ENCODE measurements around the gene MARF1.

The MARF1 gene

GRCh38 chr16:15585956-15586355 lies 57.0 kb downstream of the MARF1 start:
- TF ChIP-seq MAX (IDR thresholded peaks at IDR 0.05; ENCODE audit: low read depth, low read length) (no peak), CTCF (IDR thresholded peaks at IDR 0.05; ENCODE audit: low read depth, low read length) (no peak), MYC (IDR thresholded peaks at IDR 0.05; ENCODE audit: low read depth, low read length) (no peak), POLR2A (IDR thresholded peaks at IDR 0.05; ENCODE audit: extremely low read depth, insufficient read length) (no peak)
- no peak for DNase-seq (ENCODE audit: low read depth)
- no peak overlapping the region for H3K4me3 ChIP-seq (ENCODE audit: low read depth, low read length)

- DNase-seq (ENCODE audit: low read depth) = no peak
- no peak overlapping the region for H3K4me3 ChIP-seq (ENCODE audit: low read depth, low read length)
- TF ChIP-seq CTCF (IDR thresholded peaks at IDR 0.05; ENCODE audit: low read depth, low read length) (no peak), MYC (IDR thresholded peaks at IDR 0.05; ENCODE audit: low read depth, low read length) (no peak), POLR2A (IDR thresholded peaks at IDR 0.05; ENCODE audit: extremely low read depth, insufficient read length) (no peak), MAX (IDR thresholded peaks at IDR 0.05; ENCODE audit: low read depth, low read length) (no peak)
These were observed 59.4 kb downstream of the MARF1 start for GRCh38 chr16:15583526-15583925.

GRCh38 chr16:15581127-15581815 lies 61.7 kb downstream of the MARF1 start:
- no peak overlapping the region for H3K4me3 ChIP-seq (ENCODE audit: low read depth, low read length)
- DNase-seq (ENCODE audit: low read depth) = peak; percentile 29
- no peak for TF ChIP-seq CTCF (IDR thresholded peaks at IDR 0.05; ENCODE audit: low read depth, low read length)
- no peak for TF ChIP-seq POLR2A (IDR thresholded peaks at IDR 0.05; ENCODE audit: extremely low read depth, insufficient read length)
- no peak for TF ChIP-seq MAX (IDR thresholded peaks at IDR 0.05; ENCODE audit: low read depth, low read length)
- TF ChIP-seq MYC (IDR thresholded peaks at IDR 0.05; ENCODE audit: low read depth, low read length) = no peak

GRCh38 chr16:15578824-15579223 lies 64.1 kb downstream of the MARF1 start:
- no peak overlapping the region for H3K4me3 ChIP-seq (ENCODE audit: low read depth, low read length)
- no peak for DNase-seq (ENCODE audit: low read depth)
- no peak for TF ChIP-seq CTCF (IDR thresholded peaks at IDR 0.05; ENCODE audit: low read depth, low read length)
- TF ChIP-seq MAX (IDR thresholded peaks at IDR 0.05; ENCODE audit: low read depth, low read length) = no peak
- no peak for TF ChIP-seq POLR2A (IDR thresholded peaks at IDR 0.05; ENCODE audit: extremely low read depth, insufficient read length)
- TF ChIP-seq MYC (IDR thresholded peaks at IDR 0.05; ENCODE audit: low read depth, low read length) = no peak

- no peak overlapping the region for H3K4me3 ChIP-seq (ENCODE audit: low read depth, low read length)
- no peak for TF ChIP-seq POLR2A (IDR thresholded peaks at IDR 0.05; ENCODE audit: extremely low read depth, insufficient read length)
- no peak for TF ChIP-seq MAX (IDR thresholded peaks at IDR 0.05; ENCODE audit: low read depth, low read length)
- TF ChIP-seq CTCF (IDR thresholded peaks at IDR 0.05; ENCODE audit: low read depth, low read length) = no peak
- TF ChIP-seq MYC (IDR thresholded peaks at IDR 0.05; ENCODE audit: low read depth, low read length) = no peak
- DNase-seq (ENCODE audit: low read depth) = no peak
These were observed 65.7 kb downstream of the MARF1 start for GRCh38 chr16:15576960-15577958.
